GM18870 (cell line): Measurements from ENCODE around the gene CES2.
"Not testable (repeated sequence)": the region's sequence is repeated elsewhere in the genome, so short reads cannot be mapped to it uniquely, and the experiment has no call there.

Source experiments
- ATAC-seq: cut with Tn5 transposase; IDR thresholded peaks from one replicate; pipeline ENCODE4 v1.9.1; 2021; ENCODE audit warnings: moderate library complexity; ENCODE audit not compliant: unreplicated experiment

CES2 gene

GRCh38 chr16:66935314-66936011, at the start of gene CES2:
Gene CES2 (plus strand): TSS chr16:66935516. CDS start chr16:66935636, 120 bp downstream.
- no peak for ATAC-seq

- no peak for ATAC-seq
Observed at GRCh38 chr16:66886321-66886720, 49.0 kb upstream of the CES2 start.

DNA sequence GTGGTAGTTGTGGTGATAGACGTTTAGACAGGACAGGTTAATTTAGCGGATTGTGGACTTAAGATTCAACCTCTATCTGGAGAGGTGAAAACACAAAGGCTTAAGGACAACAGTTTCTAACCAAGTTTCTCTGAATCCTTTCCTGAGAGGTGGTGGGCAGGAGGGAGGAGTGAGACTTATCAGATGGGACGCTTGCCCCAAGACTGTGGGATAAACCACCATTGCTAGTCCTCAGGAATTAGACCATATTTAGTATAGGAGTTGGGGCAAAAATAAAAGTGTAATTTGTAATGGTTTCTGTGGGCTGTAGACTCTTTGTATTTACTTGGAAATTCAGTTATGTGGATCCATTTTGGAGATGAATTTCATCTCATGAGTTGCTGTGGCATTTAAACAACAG, 48.4 kb upstream of the CES2 start:
- ATAC-seq = no peak

DNA sequence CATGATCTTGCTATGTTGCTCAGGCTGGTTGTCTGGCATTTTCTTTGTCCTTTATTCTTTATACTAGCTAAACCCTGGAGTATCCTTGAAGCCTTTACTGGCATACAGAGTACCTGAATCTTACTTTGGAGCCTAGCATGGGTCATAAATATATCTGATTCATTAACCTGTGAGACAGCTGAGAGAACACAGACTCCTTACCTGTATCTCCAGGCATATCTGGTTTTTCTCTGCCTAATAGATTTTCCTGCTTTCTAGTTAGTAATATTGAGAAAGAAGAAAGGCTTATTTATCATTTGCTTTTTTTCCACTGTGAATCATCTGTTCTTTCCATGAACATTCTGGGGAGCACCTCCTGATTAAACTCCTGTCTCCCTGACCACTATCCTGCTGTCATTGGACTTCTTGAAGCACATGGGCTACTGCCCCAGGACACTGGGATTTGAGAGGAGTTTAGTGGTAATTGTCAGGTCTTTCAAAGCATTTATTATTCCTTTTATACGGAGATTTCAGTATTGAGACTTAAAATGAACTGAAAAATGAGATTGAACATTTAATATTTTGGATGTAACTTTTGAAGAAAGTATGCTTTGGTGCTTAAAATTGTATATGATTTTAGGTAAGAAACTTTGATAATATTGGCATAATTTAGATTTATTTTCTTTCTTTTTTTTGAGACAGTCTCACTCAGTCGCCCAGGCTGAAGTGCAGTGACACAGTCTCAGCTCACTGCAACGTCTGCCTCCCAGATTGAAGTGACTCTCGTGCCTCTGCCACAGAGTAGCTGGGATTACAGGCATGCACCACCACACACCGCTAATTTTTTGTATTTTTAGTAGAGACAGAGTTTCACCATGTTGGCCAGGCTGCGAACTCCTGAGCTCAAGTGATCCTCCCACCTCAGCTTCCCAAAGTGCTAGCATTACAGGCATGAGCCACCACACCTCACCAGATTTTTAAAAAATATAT, 46.4 kb upstream of the CES2 start:
- ATAC-seq = no peak

GRCh38 chr16:66889622-66890021, 45.7 kb upstream of the CES2 start:
- ATAC-seq = no peak

DNA sequence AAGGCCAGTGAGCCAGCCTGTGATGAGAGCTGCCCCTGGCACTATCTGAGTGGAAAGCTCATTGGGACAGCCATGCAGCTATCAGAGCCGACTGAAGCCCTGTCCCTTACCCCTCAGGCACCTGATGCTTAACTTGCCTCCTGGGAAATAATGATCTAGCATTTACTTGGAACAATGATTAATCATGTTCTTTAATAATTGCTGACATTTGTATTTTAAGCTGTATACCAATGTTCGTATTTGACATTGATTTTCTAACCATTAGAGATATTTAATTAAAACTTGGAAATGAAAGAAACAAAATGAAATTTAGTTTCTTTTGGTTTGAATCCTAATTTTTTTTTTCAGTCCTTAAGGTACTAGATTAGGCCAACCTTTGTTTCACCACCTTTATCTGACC, 44.5 kb upstream of the CES2 start:
- ATAC-seq = no peak

DNA sequence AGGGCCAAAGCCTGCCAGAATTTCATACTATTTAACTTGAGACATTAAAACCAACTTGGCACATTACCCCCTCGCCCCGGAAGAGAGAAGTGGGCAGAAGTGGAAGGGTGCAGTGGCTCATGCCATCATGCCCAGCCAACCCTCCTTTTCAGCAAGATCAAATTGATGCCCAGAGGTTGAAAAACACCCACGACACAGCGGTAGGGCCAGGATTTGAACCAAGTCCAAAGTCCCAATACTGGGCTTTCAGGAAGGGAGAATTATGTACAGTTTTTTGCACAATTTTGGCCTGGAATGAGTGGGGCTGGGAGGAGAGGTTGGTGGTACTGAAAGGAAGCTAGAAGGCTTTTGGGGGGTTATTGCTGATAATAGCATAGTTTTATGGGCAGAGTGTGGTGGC, 44.0 kb upstream of the CES2 start:
- no peak for ATAC-seq

DNA sequence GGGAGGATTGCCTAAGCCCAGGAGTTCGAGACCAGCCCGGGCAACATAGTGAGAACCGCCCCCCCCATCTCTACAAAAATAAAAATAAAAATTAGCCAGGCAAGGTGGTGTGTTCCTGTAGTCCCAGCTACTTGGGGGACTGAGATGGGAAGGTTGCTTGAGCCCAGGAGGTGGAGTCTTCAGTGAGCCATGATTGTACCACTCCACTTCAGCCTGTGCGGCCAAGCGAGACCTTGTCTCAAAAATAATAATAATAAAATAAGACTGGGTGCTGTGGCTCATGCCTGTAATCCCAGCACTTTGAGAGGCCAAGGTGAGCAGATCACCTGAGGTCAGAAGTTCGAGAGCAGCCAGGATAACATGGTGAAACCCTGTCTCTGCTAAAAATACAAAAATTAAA, 43.5 kb upstream of the CES2 start:
- no peak for ATAC-seq

- ATAC-seq = no peak
Observed at GRCh38 chr16:66894055-66894454, 41.3 kb upstream of the CES2 start.

- no peak for ATAC-seq
Observed at GRCh38 chr16:66894948-66895688, 40.2 kb upstream of the CES2 start.

- ATAC-seq = no peak
Observed at GRCh38 chr16:66895689-66895979, 39.7 kb upstream of the CES2 start.

DNA sequence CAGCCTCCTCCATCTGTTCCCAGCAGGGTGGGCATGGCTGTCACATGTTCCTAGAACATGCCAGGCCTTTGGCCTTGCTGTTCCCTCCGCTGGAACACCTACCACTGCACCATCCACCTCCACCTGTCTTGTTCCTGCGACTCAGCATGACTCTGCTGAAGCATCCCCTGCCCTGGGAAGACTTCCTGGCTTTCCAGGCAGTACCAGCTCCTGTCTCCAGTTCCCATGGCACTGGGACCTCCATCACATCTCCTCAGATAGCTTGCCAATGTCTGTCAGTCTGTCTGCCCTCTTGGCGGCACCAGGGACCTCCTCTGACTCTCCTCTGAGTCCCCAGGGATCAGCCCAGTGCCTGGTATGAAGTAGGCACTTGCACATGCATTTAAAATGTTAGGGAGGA, 39.3 kb upstream of the CES2 start:
- no peak for ATAC-seq

GRCh38 chr16:66896682-66897081, 38.6 kb upstream of the CES2 start:
- ATAC-seq = not testable (repeated sequence)

GRCh38 chr16:66898207-66898606, 37.1 kb upstream of the CES2 start:
- ATAC-seq = no peak

- no peak for ATAC-seq
Observed at GRCh38 chr16:66898933-66899309, 36.4 kb upstream of the CES2 start.

DNA sequence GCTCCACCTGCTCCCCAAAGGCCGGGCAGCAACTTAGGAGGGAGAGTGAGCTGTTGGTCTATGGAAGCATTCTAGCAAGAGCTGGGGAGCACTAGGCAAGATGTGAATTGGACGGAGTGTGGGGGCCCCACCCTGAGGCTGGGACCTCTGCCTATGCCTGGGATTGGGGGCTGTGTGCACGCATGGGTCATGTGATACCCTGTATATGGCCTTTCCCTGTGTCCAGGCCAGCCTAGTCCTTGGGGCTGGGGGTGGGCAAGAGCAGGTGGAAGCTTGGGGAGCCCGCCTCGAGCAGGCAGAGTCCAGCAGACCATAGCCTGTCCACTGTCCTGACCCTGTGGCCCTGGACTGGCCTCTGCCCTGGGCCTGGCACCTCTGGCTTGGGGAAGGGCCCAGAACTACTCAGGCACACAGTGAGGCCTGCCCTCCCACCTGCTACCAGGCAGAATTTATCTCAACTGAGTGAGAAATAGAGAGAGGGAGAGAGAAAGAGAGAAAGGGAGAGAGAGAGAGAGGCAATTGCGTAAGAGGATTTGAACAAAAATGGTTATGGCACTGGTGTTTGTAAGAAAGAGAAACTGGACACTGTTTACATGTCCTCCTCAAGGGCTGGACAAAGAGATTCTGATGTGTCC, 35.9 kb upstream of the CES2 start:
- no peak for ATAC-seq

GRCh38 chr16:66899945-66900710, 35.2 kb upstream of the CES2 start:
- no peak for ATAC-seq

DNA sequence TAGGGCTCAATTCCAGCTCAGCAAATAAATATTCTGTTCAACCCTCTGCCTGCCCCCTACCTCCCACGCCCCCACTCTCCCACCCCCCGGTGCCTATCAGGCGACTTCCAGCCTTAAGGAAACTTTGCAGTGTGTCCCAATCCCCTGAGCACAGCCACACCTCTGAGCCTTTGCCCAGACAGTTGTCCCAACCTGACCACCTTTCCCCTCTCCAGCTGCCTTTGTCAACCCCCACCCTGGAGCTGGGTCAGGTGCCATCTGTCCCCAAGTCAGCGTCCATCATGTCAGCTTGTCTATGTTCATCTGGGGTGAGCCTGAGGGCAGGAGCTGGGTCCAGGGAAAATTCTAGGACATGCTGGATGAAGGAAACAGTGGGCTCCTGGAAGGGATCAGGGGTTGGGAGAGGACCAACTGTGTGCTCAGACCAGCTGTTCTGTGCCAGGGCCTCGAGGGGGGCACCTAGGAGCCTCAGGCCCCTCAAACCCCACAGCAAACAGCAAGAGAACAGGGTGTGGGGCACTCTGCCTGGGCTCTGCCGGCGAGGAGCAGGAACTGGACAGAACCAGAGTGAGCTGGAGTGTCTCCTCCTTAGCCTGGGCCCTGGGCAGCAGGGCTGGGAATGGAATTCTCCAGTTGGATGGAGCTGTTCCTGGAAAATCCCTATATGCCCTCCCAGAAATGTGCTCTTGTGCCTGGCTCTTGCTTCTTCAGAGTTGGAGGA, 34.4 kb upstream of the CES2 start:
- ATAC-seq = no peak

DNA sequence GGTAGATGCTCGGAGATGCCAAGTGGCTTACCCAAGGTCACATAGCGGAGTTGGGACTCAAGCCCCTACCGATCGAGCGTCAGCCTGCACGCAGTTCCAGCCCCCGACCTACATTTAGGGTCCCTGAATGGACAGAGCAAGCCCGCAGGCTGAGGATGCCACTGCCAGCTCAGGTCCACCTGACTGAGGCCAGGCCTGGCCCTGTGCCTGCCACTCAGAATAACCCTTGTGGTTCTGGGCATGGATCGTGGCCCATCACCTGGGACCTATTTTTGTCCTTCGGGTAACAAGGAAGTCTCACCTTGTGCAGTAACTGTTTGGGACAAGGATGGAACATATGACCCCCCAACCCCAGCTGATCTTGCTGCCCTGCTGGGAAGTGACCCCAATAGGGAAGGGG, 33.7 kb upstream of the CES2 start:
- no peak for ATAC-seq
